ENCODE results near the gene EZR.

- TF ChIP-seq POLR2A (IDR thresholded peaks at IDR 0.05) (no peak), POLR2AphosphoS5 (IDR thresholded peaks at IDR 0.05) (no peak), EP300 (IDR thresholded peaks at IDR 0.05) (no peak)
- TF ChIP-seq, protein P1, sequence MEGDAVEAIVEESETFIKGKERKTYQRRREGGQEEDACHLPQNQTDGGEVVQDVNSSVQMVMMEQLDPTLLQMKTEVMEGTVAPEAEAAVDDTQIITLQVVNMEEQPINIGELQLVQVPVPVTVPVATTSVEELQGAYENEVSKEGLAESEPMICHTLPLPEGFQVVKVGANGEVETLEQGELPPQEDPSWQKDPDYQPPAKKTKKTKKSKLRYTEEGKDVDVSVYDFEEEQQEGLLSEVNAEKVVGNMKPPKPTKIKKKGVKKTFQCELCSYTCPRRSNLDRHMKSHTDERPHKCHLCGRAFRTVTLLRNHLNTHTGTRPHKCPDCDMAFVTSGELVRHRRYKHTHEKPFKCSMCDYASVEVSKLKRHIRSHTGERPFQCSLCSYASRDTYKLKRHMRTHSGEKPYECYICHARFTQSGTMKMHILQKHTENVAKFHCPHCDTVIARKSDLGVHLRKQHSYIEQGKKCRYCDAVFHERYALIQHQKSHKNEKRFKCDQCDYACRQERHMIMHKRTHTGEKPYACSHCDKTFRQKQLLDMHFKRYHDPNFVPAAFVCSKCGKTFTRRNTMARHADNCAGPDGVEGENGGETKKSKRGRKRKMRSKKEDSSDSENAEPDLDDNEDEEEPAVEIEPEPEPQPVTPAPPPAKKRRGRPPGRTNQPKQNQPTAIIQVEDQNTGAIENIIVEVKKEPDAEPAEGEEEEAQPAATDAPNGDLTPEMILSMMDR (IDR thresholded peaks at IDR 0.05), result no peak
Measured at GRCh38 chr6:158760618-158761250, 58.4 kb downstream of the EZR start.
